ENCODE results near the gene ACVRL1. TPM values are rescaled to one million over a fixed set of nuclear protein-coding genes. Genes with fewer than 3 reads are reported as not detected.

ACVRL1 gene
- total RNA-seq, 3 donors from 2014 or later (not counting 1 experiment from before 2014, with no cell fraction given): 0.57 TPM; not detected in 2

DNA sequence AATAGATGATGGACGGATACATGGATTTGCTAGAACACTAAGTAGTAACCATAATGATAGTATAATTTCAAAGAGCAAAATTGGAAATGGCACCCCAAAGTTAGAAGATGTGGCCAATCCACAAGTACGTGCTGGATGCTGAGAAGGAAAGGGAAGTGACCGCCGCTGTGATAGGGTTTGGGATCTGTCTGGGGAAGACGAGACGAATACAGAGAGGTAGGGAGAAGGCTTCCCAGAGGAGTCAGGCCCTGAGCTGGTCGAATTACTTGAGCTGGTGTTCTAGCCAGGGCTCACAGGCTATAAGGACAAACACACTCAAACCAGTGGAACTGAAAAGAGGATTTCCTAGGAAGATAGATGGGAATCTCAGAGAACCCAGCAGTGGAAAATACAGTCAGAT is 34.8 kb downstream of the ACVRL1 start:
- H3K36me3 ChIP-seq (ENCODE audit: control insufficient read depth, insufficient read depth, low read length): no peaks in the 10 kb centered on the region
- Mint-ChIP-seq H3K4me1 (peaks cover 8 to 15% of the 10 kb centered on the region in 2 donors), H3K36me3 (peaks cover 13% of the 10 kb centered on the region), H3K27ac (no peak overlapping the region), H3K27me3 (ENCODE audit: low read depth in 2 of 2) (peaks cover 0 to 17% of the 10 kb centered on the region in 2 donors), H3K9me3 (peaks cover 6 to 8% of the 10 kb centered on the region in 2 donors), H3K4me3 (no peak overlapping the region)
- intact Hi-C loops (cut with micrococcal nuclease): no loop called here
- DNase-seq: no peak
- no peak overlapping the region for H3K27ac ChIP-seq (ENCODE audit: low read length)
- TF ChIP-seq, protein P1, sequence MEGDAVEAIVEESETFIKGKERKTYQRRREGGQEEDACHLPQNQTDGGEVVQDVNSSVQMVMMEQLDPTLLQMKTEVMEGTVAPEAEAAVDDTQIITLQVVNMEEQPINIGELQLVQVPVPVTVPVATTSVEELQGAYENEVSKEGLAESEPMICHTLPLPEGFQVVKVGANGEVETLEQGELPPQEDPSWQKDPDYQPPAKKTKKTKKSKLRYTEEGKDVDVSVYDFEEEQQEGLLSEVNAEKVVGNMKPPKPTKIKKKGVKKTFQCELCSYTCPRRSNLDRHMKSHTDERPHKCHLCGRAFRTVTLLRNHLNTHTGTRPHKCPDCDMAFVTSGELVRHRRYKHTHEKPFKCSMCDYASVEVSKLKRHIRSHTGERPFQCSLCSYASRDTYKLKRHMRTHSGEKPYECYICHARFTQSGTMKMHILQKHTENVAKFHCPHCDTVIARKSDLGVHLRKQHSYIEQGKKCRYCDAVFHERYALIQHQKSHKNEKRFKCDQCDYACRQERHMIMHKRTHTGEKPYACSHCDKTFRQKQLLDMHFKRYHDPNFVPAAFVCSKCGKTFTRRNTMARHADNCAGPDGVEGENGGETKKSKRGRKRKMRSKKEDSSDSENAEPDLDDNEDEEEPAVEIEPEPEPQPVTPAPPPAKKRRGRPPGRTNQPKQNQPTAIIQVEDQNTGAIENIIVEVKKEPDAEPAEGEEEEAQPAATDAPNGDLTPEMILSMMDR (IDR thresholded peaks at IDR 0.05): no peak
- H3K27me3 ChIP-seq (ENCODE audit: control insufficient read depth, insufficient read depth, low read length): no peaks in the 10 kb centered on the region
- H3K9me3 ChIP-seq (ENCODE audit: control insufficient read depth, insufficient read depth, low read length): no peaks in the 10 kb centered on the region
- 90% methylated on average over 7 of the region's 7 CpGs for WGBS (ENCODE audit: insufficient coverage)
- H3K4me1 ChIP-seq (ENCODE audit: control insufficient read depth, insufficient read depth, low read length): peaks cover 3% of the 10 kb centered on the region
- no peak for ATAC-seq
- no peak overlapping the region for H3K4me3 ChIP-seq (ENCODE audit: low read length)

DNA sequence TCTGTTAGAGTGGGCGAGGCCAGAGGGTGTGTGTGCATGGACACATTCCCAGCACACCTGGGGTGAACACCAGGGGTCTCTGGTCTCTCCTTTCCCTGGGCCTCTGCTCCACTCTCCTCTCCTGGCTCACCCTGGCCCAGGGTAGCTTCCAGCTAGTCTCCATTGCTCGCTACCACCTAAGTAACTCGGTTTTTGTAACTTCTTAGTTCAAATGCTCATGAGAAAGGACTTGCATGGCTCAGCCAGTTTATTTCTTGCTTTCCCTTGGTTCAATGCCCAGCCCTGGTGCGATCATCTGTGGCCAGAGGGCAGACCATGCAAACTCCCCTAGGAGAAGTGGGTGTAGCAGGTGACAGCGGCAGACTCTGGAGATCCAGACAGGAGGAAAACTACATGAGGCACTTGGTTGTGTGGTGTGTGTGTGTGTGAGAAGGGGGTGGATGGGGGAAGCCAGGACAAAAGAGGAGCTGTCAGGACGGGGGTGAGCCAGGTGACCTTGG is 35.2 kb downstream of the ACVRL1 start:
- peaks cover 3% of the 10 kb centered on the region for H3K4me1 ChIP-seq (ENCODE audit: control insufficient read depth, insufficient read depth, low read length)
- peaks cover 13% of the 10 kb centered on the region for H3K36me3 Mint-ChIP-seq
- intact Hi-C loops (cut with micrococcal nuclease): no loop called here
- 94% methylated on average over 6 of the region's 6 CpGs for WGBS (ENCODE audit: insufficient coverage)
- ATAC-seq (no peak), DNase-seq (no peak)
- no peak overlapping the region for H3K27ac Mint-ChIP-seq
- TF ChIP-seq, protein P1 (IDR thresholded peaks at IDR 0.05): no peak
- no peak overlapping the region for H3K4me3 ChIP-seq (ENCODE audit: low read length)
- no peak overlapping the region for H3K4me3 Mint-ChIP-seq
- H3K9me3 ChIP-seq (ENCODE audit: control insufficient read depth, insufficient read depth, low read length): no peaks in the 10 kb centered on the region
- no peaks in the 10 kb centered on the region for H3K27me3 ChIP-seq (ENCODE audit: control insufficient read depth, insufficient read depth, low read length)
- H3K9me3 Mint-ChIP-seq: peaks cover 6 to 8% of the 10 kb centered on the region in 2 donors
- peaks cover 8 to 15% of the 10 kb centered on the region in 2 donors for H3K4me1 Mint-ChIP-seq
- no peak overlapping the region for H3K27ac ChIP-seq (ENCODE audit: low read length)
- no peaks in the 10 kb centered on the region for H3K36me3 ChIP-seq (ENCODE audit: control insufficient read depth, insufficient read depth, low read length)
- peaks cover 5 to 21% of the 10 kb centered on the region in 2 donors for H3K27me3 Mint-ChIP-seq (ENCODE audit: low read depth in 2 of 2)

DNA sequence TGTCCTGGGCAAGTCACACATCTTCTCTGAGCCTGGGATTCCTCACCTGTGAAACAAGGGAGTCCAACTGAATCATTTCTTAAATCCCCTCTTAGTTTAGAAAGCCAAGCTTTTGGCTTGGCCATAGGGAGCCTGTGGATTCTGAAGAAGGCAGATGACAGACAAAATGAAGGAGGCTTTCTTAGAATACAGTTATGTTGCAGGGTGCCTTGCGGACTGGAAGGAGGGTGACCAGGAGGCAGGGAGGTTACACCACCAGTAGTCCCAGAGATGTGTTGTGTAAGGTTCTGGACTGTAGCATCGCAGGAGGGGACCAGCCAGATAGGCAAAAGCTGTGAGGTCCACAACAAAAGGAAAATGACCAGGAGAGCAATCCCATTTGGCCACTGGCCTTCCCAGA is 36.0 kb downstream of the ACVRL1 start:
- Histone ChIP-seq H3K27me3 (ENCODE audit: control insufficient read depth, insufficient read depth, low read length) (no peaks in the 10 kb centered on the region), H3K27ac (ENCODE audit: low read length) (no peak overlapping the region), H3K4me1 (ENCODE audit: control insufficient read depth, insufficient read depth, low read length) (peaks cover 3% of the 10 kb centered on the region), H3K4me3 (ENCODE audit: low read length) (no peak overlapping the region), H3K9me3 (ENCODE audit: control insufficient read depth, insufficient read depth, low read length) (no peaks in the 10 kb centered on the region), H3K36me3 (ENCODE audit: control insufficient read depth, insufficient read depth, low read length) (no peaks in the 10 kb centered on the region)
- peaks cover 8 to 15% of the 10 kb centered on the region in 2 donors for H3K4me1 Mint-ChIP-seq
- 96% methylated on average over 2 of the region's 2 CpGs for whole genome bisulfite sequencing (ENCODE audit: insufficient coverage)
- DNase-seq: no peak
- H3K27ac Mint-ChIP-seq: no peak overlapping the region
- H3K27me3 Mint-ChIP-seq (ENCODE audit: low read depth in 2 of 2): peaks cover 13 to 24% of the 10 kb centered on the region in 2 donors
- ATAC-seq: no peak
- peaks cover 6 to 8% of the 10 kb centered on the region in 2 donors for H3K9me3 Mint-ChIP-seq
- peaks cover 13% of the 10 kb centered on the region for H3K36me3 Mint-ChIP-seq
- no peak overlapping the region for H3K4me3 Mint-ChIP-seq
- intact Hi-C loops (cut with micrococcal nuclease): no loop called here
- TF ChIP-seq, protein P1 (IDR thresholded peaks at IDR 0.05): no peak
